NCI-H345 treated with DMSO at 0.1 percent for 48 hours (cell line): Measurements from ENCODE around the gene ANKRD65.
"Not testable (repeated sequence)": the region's sequence is repeated elsewhere in the genome, so short reads cannot be mapped to it uniquely, and the experiment has no call there.

ENCODE experiments used
- DNase-seq: peaks from one replicate; lab custom pipeline; 2025; ENCODE audit not compliant: unreplicated experiment; lab: John Stamatoyannopoulos, UW

The ANKRD65 gene

GRCh38 chr1:1417825-1418463, 3.1 kb downstream of the ANKRD65 start:
- not testable (repeated sequence) for DNase-seq

- not testable (repeated sequence) for DNase-seq
These were observed 3.7 kb downstream of the ANKRD65 start for GRCh38 chr1:1417396-1417795.

- no peak for DNase-seq
These were observed 5.3 kb downstream of the ANKRD65 start for GRCh38 chr1:1415751-1416150.

GRCh38 chr1:1412311-1412902, 8.7 kb downstream of the ANKRD65 start:
- not testable (repeated sequence) for DNase-seq

DNA sequence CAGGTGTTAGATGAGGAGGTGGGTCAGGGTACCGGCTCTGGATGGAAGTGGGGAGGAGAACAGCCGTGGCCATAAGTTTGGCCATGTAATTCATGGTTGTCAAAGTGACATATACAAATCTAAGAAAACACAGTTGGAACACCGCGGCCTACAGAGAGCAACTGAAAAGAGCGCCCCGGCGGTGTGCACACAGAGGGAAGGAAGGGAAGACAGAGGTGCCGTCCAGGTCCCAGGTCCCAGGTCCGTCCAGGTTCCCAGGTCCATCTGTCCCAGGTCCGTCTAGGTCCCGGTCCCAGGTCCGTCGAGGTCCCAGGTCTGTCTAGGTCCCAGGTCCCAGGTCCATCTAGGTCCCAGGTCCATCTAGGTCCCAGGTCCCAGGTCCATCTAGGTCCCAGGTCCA, 9.4 kb downstream of the ANKRD65 start:
- DNase-seq = no peak

DNA sequence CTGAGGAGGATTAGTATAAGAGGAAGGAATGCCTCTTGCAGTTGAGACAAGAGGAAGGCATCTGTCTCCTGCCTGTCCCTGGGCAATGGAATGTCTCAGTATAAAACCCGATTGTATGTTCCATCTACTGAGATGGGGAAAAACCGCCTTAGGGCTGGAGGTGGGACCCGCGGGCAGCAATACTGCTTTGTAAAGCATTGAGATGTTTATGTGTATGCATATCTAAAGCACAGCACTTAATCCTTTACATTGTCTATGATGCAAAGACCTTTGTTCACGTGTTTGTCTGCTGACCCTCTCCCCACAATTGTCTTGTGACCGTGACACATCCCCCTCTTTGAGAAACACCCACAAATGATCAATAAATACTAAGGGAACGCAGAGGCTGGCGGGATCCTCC, 10.8 kb downstream of the ANKRD65 start:
- not testable (repeated sequence) for DNase-seq

GRCh38 chr1:1407636-1408318, 13.3 kb downstream of the ANKRD65 start:
- no peak for DNase-seq

DNA sequence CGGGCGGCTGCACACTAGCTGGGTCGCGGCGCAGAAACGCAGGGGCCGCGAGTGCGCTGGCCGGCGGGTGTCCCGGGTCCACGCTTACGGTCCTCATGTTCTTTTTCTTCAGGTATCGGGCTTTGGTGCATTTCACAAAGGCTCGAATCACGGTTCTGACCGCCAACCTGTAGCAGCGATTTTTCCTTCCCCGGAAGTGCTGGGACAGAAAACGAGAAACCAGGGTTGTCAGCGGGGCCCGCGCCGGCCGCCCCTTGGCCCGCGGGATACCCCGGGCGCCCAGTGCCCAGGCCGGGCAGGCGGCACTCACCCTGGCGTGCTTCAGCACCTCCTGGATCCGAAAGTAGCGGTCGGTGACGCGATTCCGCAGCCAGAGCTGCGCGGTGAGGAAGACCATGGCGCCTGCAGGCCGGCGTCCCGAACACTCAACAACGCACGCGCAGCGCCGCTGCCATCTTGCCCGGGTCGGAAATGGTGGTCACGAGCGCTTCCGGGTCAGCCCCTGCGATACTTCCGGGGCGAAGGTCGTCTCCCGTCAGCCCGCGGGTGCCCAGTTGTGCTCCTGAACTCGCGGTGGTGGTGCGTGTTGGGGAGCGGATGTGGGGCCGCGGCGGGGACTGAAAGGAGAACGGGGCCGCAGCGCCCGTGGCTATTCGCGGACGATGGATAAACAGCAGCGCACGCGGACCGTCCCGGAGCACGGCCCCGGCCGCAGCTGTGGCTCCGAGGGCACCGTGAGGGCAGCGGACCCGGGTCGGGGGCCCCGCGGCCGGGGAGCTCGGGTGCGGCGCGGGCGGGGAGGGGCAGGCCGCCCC, 14.0 kb downstream of the ANKRD65 start, which contains the start of gene MRPL20:
Gene MRPL20 (minus strand): TSS at position 473 of the 815 bp plus-strand sequence. CDS start 76 bp downstream, at position 397.
- peak; percentile 77 for DNase-seq

DNA sequence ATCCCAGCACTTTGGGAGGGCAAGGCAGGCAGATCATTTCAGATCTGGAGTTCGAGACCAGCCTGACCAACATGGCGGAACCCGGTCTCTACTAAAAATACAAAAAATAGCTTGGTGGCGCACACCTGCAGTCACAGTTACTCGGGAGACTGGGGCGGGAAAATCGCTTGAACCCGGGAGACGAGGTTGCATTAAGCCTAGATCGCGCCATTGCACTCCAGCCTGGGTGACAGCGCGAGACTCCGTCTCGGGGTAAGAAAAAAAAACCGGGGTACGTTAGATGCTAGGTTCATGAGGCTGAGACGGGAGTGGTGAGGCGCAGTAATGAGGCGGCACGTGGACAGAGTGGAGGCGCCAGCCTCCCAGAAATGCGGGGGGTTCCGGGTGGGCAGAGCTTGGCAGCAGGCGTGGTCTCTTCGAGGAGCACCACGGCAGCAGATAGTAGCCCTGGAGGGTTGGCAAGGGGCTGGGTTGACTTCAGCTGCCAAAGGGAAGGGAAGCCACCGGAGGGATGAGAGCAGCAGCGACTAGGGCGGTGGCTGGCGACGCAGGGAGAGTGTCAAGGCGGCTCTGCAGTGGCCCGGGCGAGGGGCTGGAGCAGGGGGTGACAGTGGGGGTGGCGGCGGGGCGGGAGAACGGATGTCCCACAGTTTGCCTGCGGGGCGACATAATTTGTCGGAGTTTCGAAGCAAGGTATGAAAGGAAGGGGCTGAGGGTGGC, 14.8 kb downstream of the ANKRD65 start:
- no peak for DNase-seq

DNA sequence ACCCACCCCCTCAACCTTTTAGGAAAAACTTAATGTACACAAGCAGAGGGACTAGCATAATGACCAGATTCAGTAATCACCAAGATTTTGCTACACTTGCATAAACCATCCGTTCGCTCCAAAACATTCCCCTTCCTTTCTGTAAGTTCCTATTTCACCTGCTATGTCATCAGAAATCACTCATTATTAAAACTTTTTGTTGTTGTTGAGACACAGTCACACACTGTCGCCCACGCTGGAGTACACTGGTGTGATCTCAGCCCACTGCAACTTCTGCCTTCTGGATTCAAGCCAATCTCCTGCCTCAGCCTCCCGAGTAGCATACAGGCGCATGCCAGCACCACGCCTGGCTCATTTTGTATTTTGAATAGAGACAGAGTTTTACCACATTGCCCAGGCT, 17.4 kb downstream of the ANKRD65 start:
- no peak for DNase-seq

GRCh38 chr1:1402901-1403392, 18.1 kb downstream of the ANKRD65 start:
- not testable (repeated sequence) for DNase-seq

- DNase-seq = peak; percentile 6
These were observed 18.8 kb downstream of the ANKRD65 start for GRCh38 chr1:1402072-1402900.

DNA sequence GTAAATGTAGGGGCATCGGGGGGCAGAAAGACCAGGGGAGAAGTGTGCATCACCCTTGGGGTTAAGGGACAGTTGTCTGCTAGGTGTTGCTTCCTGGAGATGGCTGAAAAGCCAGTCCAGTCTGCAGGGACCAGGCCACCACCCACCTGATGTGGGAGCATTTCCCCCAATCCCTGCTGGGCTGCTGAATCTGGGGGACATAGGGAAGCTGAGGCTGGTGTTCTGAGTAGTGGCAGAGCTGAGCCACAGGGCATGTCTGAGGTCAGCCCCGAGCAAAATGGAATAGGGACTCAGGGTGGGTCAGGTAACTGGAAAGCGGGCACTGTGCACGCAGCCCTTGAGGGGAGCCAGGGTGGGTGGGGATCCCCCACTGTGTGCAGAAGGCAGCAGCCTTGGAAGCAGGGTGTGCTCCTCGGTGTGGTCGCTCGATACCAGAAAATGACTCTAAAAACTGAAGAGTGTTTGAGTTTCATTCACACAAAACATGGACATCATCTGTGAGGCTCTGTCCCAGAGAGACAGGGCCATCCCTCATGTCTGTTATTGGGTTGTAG, 19.5 kb downstream of the ANKRD65 start:
- no peak for DNase-seq

DNA sequence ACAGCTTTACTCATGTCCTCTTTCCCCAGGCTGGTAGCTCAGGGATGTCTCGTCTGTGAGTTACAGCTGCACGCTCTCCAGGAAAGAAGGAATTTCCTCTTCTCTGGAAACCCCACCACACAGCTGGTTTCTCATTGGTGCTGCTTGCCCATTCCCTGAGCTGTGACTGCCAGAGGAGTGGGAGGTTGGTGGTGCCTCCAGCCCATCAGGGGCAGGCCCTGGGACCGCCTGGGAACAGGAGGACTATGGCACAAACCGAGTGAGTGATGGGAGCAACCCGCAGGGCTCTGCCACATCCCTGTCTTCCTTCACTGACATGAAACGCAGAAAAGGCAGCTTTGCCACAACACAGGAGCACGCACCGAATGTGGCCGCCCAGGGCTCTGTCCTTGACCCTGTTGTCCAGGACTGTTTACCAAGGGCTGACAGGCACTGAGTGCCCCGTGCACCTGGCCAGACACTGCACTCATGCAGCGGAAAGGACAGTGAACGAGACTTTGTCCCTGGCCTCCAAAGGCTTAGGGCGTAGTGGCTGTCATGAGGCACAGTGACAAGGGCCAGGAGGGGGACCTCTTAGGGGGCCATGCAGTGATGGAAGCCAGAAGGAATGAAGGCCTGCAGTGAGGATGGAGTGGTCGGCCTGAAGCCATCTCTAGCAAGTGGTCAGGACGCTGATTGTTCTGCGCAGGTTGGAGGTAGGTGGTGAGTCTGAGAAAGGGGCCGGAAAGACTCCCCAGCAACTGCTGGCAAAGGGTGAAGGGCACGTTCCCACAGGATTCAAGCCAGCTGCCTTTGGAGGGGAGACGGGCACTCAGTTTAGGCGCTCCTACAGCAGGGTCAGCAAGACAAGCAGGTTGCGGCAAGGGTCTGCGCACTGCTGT, 20.3 kb downstream of the ANKRD65 start:
- DNase-seq = no peak

- no peak for DNase-seq
These were observed 21.1 kb downstream of the ANKRD65 start for GRCh38 chr1:1399872-1400575.

DNA sequence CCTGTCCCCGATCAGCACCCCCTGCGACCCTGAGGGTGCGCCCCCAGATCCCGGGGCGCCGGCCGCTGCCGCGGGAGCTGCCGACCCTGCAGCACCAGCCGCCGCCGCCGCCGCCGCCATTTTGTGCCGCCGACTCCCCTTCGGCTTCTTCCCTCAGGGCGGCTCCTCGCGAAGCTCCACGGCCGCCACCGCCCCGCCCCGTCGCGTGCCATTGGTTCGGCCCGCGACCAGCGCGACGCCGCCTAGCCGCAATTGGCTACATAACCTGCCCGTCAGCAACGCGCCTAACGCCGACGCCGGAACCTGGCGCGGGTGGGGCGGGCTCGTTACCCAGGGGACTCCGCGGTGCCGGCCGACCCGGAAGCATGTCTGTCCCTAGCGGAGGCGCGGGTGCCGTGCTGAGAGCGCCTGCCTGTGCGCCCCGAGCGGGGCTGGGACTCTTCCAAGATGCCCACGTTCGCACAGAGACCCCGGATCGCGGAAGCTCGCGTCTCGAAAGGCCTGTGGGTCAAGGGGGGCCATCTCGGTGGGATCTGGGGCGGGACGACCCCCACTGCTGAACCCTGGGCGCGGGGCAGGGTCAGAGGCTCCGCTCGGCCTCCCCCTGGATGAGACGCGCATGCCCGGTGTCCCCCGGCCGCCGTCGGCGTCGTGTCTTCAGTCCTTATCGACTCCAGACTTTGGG, 21.7 kb downstream of the ANKRD65 start, which contains the start of gene CCNL2:
Gene CCNL2 (minus strand): TSS at position 149 of the 685 bp plus-strand sequence. CDS start 29 bp downstream, at position 120.
- DNase-seq = peak; percentile 92

- no peak for DNase-seq
These were observed 22.3 kb downstream of the ANKRD65 start for GRCh38 chr1:1398677-1399186.
